PC-9 (cell line): ENCODE measurements around the gene CSGALNACT2.

ENCODE experiments used
- CTCF ChIP-seq: fragments of 200-600 bp; sonication (generic); conservative IDR thresholded peaks from 2 replicates; pipeline ENCODE4 v1.6.1; 2017; ENCODE audit warnings: mixed run types, antibody characterized with exemption, mild to moderate bottlenecking, moderate library complexity
- EZH2 ChIP-seq: fragments of 200-600 bp; sonication (generic); IDR thresholded peaks from 2 replicates; pipeline ENCODE4 v1.8.0; 2017; ENCODE audit warnings: antibody characterized with exemption, low read depth

GRCh38 chr10:43124094-43124521, 14.1 kb upstream of the CSGALNACT2 start:
- TF ChIP-seq CTCF (no peak), EZH2 (no peak)
